ENCODE measurements around the gene SMPD4. TPM values are rescaled to one million over a fixed set of nuclear protein-coding genes. Genes with fewer than 3 reads are reported as not detected.
"Not testable (repeated sequence)": the region's sequence is repeated elsewhere in the genome, so short reads cannot be mapped to it uniquely, and the experiment has no call there.

SMPD4 gene
- polyA plus RNA-seq, 1 donor from 2014 or later, result 40.6 TPM

DNA sequence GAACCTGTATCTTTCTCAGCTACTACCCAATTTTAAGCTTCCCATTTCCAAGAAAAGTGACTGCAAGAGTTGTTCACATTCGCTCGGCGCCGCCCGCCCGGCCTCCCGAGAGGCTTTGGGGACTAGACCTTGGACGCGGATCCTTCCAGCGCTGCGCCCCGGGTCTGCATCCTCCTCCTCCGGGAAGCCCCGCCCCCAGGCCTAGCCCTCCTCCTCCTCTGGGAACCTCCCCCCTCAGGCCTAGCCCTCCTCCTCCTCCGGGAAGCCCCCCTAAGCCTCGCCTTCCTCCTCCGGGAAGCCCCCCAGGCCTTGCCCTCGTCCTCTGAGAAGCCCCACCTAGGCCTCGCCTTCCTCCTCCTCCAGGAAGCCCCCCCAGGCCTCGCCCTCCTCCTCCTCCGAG, 46.6 kb upstream of the SMPD4 start:
- H3K4me2 ChIP-seq (ENCODE audit: low read length); H3K9me2 ChIP-seq (ENCODE audit: insufficient read depth, low read length); H3K79me2 ChIP-seq (replicated peaks; ENCODE audit: insufficient read depth, low read length); H3F3A ChIP-seq (ENCODE audit: insufficient read depth, low read length, poor library complexity, severe bottlenecking); H4K20me1 ChIP-seq (ENCODE audit: insufficient read depth); H2AFZ ChIP-seq (ENCODE audit: low read depth, low read length); H3K27me3 ChIP-seq (ENCODE audit: insufficient read depth, low read depth, low read length); H3K36me3 ChIP-seq (ENCODE audit: insufficient read depth, low read length); H3K9ac ChIP-seq (ENCODE audit: low read length); H3K9me3 ChIP-seq (ENCODE audit: low read length); H3K27ac ChIP-seq (ENCODE audit: low read length); H3K4me3 ChIP-seq (ENCODE audit: low read length): not testable (repeated sequence)

DNA sequence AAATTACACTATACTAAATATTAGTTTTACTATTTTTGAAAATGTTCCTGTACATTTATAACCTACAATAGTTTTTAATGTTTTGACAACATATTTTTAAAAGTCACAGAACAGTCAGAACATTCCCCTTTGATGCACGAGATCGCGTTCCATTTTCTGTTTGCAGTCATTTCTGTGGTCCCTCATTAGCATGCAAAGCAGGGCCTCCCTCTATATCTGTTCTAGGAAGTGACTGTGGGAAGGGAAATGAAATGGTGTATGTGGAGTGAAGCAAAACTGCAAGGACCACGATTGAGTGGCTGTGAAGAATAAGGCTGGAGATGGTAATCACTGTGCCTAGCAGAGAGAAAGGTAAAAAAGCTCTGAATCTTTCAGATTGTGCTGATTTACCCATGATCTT, 41.1 kb upstream of the SMPD4 start:
- H3K9me2 ChIP-seq (ENCODE audit: insufficient read depth, low read length); H3K79me2 ChIP-seq (replicated peaks; ENCODE audit: insufficient read depth, low read length); H3K27ac ChIP-seq (ENCODE audit: low read length); H3K36me3 ChIP-seq (ENCODE audit: insufficient read depth, low read length); H3K4me2 ChIP-seq (ENCODE audit: low read length); H4K20me1 ChIP-seq (ENCODE audit: insufficient read depth); H3K9me3 ChIP-seq (ENCODE audit: low read length); H3K4me3 ChIP-seq (ENCODE audit: low read length); H3F3A ChIP-seq (ENCODE audit: insufficient read depth, low read length, poor library complexity, severe bottlenecking); H3K27me3 ChIP-seq (ENCODE audit: insufficient read depth, low read depth, low read length); H2AFZ ChIP-seq (ENCODE audit: low read depth, low read length); H3K9ac ChIP-seq (ENCODE audit: low read length): not testable (repeated sequence)

DNA sequence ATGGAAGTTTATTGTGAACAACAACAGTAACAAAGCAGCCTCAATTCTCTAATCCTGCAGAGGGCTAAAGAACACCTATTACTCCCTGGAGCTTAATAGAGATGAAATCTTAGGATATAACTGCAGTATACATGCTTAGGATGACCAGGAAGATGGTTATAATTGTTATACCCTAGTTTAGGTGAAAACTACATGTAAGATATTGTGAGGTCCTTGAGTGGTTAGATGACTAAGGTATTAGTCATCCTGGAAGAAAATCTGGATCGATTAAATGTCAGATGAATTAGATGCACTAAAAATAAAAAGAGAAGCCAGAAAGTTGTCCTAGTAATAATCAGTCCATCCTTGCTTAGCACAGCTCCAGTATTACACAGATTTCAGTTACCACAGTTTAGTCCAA, 39.1 kb upstream of the SMPD4 start:
- H3K9me2 ChIP-seq (ENCODE audit: insufficient read depth, low read length); H3K4me3 ChIP-seq (ENCODE audit: low read length); H3K4me2 ChIP-seq (ENCODE audit: low read length); H3K9me3 ChIP-seq (ENCODE audit: low read length); H3K9ac ChIP-seq (ENCODE audit: low read length); H3F3A ChIP-seq (ENCODE audit: insufficient read depth, low read length, poor library complexity, severe bottlenecking); H3K27me3 ChIP-seq (ENCODE audit: insufficient read depth, low read depth, low read length); H3K27ac ChIP-seq (ENCODE audit: low read length); H2AFZ ChIP-seq (ENCODE audit: low read depth, low read length); H3K79me2 ChIP-seq (replicated peaks; ENCODE audit: insufficient read depth, low read length); H4K20me1 ChIP-seq (ENCODE audit: insufficient read depth); H3K36me3 ChIP-seq (ENCODE audit: insufficient read depth, low read length): not testable (repeated sequence)

DNA sequence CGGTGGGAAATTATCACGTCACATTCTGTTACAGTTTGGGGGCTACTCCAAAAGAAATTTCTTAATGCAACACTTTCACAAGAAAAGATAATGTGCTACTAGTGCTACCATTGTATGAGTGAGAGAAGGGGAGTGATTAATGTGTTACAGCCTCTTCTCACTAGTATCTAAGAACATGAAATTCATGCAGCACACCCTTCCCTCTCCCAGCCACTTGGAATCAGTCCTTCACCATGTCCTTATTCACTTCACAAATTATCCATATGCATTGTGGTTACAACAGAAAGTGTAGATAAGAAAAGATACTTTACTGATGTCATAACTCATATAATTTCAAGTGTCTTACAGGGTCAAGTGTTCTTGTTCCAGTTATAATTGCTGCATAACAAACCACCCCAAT, 37.7 kb upstream of the SMPD4 start:
- H3K4me2 ChIP-seq (ENCODE audit: low read length); H2AFZ ChIP-seq (ENCODE audit: low read depth, low read length); H3K27me3 ChIP-seq (ENCODE audit: insufficient read depth, low read depth, low read length); H3K4me3 ChIP-seq (ENCODE audit: low read length); H4K20me1 ChIP-seq (ENCODE audit: insufficient read depth); H3F3A ChIP-seq (ENCODE audit: insufficient read depth, low read length, poor library complexity, severe bottlenecking); H3K36me3 ChIP-seq (ENCODE audit: insufficient read depth, low read length); H3K79me2 ChIP-seq (replicated peaks; ENCODE audit: insufficient read depth, low read length); H3K9ac ChIP-seq (ENCODE audit: low read length); H3K9me2 ChIP-seq (ENCODE audit: insufficient read depth, low read length); H3K9me3 ChIP-seq (ENCODE audit: low read length); H3K27ac ChIP-seq (ENCODE audit: low read length): not testable (repeated sequence)

DNA sequence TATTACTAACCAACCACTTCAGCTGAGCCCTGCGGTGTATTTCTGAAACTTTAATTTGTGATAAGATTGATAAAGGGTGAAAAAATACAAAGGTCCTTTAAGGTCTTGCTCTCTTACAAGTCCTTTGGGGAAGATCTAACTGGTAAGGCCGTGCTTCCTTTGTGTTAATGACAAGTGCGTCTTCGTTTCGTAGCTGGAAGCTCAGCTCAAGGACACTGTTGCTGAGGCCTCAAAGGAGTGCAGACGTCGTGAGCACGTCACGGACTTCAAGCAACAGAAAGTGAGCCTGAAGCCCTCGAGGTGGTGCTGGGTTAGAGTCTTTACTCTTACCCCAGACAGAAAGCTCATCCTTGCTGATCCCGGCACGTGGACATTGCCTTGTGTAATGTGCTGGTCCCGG, 25.6 kb upstream of the SMPD4 start:
- H3K4me2 ChIP-seq (ENCODE audit: low read length); H3K79me2 ChIP-seq (replicated peaks; ENCODE audit: insufficient read depth, low read length); H3K27ac ChIP-seq (ENCODE audit: low read length); H3K9me3 ChIP-seq (ENCODE audit: low read length); H2AFZ ChIP-seq (ENCODE audit: low read depth, low read length); H3K9me2 ChIP-seq (ENCODE audit: insufficient read depth, low read length); H3F3A ChIP-seq (ENCODE audit: insufficient read depth, low read length, poor library complexity, severe bottlenecking); H3K9ac ChIP-seq (ENCODE audit: low read length); H4K20me1 ChIP-seq (ENCODE audit: insufficient read depth); H3K27me3 ChIP-seq (ENCODE audit: insufficient read depth, low read depth, low read length); H3K4me3 ChIP-seq (ENCODE audit: low read length); H3K36me3 ChIP-seq (ENCODE audit: insufficient read depth, low read length): not testable (repeated sequence)

DNA sequence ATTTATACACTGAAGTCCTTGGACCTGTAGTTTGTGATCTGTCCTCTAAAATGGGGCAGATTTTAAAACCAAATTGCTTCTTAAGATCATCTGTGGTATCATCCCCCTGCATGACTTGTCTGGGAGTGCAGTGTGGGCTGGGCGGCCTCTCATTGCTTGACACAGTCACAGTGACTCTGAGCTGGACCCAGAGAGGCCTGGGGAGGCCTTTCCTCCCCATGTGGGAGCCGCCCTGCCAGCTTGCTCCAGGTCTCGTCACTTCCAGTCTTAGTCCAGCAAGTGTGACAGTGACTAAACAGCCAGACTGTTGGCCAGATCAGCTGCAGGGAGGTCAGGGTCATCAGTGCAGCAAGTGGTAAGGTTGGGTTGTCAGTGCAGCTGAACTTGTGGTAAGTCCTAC, 21.7 kb upstream of the SMPD4 start:
- H4K20me1 ChIP-seq (ENCODE audit: insufficient read depth); H3K27me3 ChIP-seq (ENCODE audit: insufficient read depth, low read depth, low read length); H3K36me3 ChIP-seq (ENCODE audit: insufficient read depth, low read length); H3K4me3 ChIP-seq (ENCODE audit: low read length); H3K9ac ChIP-seq (ENCODE audit: low read length); H3K9me3 ChIP-seq (ENCODE audit: low read length); H3K4me2 ChIP-seq (ENCODE audit: low read length); H2AFZ ChIP-seq (ENCODE audit: low read depth, low read length); H3K79me2 ChIP-seq (replicated peaks; ENCODE audit: insufficient read depth, low read length); H3K27ac ChIP-seq (ENCODE audit: low read length); H3F3A ChIP-seq (ENCODE audit: insufficient read depth, low read length, poor library complexity, severe bottlenecking); H3K9me2 ChIP-seq (ENCODE audit: insufficient read depth, low read length): not testable (repeated sequence)

DNA sequence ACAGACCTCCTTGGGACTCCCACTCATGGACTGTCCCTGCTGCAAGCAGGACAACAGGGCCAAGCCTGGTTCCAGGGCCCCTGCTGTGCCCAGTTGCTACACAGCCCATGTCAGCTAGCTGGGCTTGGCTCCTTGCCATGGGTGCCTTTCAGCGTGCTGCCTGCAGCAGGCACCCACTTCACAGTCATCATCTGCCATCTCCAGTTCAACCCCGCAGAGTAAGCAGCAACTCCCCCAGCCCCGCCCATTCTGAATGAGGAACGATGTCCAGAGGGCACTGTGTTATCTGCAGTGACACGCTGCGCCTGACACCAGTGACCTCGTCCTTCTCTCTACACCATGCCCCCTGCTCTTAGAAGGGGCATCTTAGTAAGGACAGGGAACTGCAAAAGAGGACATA, 21.1 kb upstream of the SMPD4 start:
- not testable (repeated sequence) for H3K9ac ChIP-seq (ENCODE audit: low read length); H3K27me3 ChIP-seq (ENCODE audit: insufficient read depth, low read depth, low read length); H3K36me3 ChIP-seq (ENCODE audit: insufficient read depth, low read length); H4K20me1 ChIP-seq (ENCODE audit: insufficient read depth); H3K9me3 ChIP-seq (ENCODE audit: low read length); H3F3A ChIP-seq (ENCODE audit: insufficient read depth, low read length, poor library complexity, severe bottlenecking); H3K9me2 ChIP-seq (ENCODE audit: insufficient read depth, low read length); H3K27ac ChIP-seq (ENCODE audit: low read length); H3K4me2 ChIP-seq (ENCODE audit: low read length); H3K79me2 ChIP-seq (replicated peaks; ENCODE audit: insufficient read depth, low read length); H3K4me3 ChIP-seq (ENCODE audit: low read length); H2AFZ ChIP-seq (ENCODE audit: low read depth, low read length)

Measured in neural cell (in vitro differentiated cells).